Measurements from ENCODE around the gene PIK3R5. TPM values are rescaled to one million over a fixed set of nuclear protein-coding genes. Genes with fewer than 3 reads are reported as not detected.

The PIK3R5 gene
- total and polyA plus RNA-seq, 7 donors = 0.20 to 2.9 (median 1.1) TPM

DNA sequence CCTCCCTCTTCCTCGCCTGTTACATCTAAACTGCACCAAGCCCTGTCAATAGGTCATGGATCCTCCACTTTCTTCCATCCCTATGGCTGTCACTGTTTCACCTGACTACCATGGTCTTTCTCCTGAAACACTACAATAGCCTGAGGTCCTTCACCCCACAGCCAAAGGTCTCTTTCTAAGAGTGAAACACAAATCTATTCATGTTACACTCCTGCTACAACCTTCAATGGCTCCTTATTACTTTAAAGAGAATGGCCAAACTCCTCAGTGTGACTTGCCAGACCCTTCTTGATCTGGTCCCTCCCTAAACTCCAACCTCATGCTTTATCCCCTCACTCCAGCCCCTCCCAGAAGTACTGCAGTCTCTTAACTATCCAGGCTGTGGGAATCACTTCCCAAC lies 97.4 kb downstream of the PIK3R5 start:
- Histone ChIP-seq H3K27me3 (ENCODE audit: insufficient read depth in 3 of 3, low read length in 2 of 3) (no peaks in the 10 kb centered on the region), H3K27ac (no peak overlapping the region), H3K4me3 (no peak overlapping the region), H3K4me1 (no peaks in the 10 kb centered on the region), H3K9me3 (no peaks in the 10 kb centered on the region), H3K36me3 (ENCODE audit: insufficient read depth in 1 of 2, low read depth in 1 of 2) (no peaks in the 10 kb centered on the region)
- WGBS, 3 donors = 94% methylated on average over 1 of the region's 1 CpG
- TF ChIP-seq, protein P1, sequence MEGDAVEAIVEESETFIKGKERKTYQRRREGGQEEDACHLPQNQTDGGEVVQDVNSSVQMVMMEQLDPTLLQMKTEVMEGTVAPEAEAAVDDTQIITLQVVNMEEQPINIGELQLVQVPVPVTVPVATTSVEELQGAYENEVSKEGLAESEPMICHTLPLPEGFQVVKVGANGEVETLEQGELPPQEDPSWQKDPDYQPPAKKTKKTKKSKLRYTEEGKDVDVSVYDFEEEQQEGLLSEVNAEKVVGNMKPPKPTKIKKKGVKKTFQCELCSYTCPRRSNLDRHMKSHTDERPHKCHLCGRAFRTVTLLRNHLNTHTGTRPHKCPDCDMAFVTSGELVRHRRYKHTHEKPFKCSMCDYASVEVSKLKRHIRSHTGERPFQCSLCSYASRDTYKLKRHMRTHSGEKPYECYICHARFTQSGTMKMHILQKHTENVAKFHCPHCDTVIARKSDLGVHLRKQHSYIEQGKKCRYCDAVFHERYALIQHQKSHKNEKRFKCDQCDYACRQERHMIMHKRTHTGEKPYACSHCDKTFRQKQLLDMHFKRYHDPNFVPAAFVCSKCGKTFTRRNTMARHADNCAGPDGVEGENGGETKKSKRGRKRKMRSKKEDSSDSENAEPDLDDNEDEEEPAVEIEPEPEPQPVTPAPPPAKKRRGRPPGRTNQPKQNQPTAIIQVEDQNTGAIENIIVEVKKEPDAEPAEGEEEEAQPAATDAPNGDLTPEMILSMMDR (IDR thresholded peaks at IDR 0.05) = no peak
- ATAC-seq (no peak), DNase-seq (no peak)
- intact Hi-C loops (cut with DNase I) = no loop called here

DNA sequence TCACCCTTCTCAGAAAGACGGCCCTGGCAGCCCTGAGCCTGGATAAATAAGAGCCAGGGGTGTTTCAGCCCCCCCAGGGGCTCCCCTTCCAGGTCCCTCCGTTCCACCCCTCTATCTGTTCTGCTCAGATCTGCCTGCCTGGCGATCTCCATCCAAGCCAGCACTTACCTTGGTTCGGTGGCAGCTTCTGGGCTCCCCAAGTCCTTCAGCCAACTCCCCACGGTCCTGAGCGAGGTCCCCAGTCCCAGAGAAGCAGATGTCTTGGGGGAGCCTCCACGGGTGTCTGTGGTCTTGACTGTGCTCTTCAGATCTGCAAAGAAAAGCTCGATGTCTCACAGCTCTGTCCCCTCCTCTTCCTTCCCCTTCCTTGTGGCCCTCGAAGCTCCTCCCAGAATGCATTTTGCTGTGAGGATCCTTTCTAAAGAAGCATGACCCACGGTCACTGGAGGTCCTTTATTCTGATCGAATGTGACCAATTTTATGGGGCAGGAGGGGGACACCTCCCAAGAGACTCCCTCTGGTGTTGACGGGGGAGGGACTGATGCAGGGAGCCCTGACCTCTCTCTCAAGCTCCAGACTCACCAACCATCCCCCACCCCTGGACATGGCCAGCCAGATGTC lies 98.0 kb downstream of the PIK3R5 start, which contains the start of gene PIK3R6:
TSS of gene PIK3R6 (minus strand) at position 314 of the 621 bp plus-strand sequence. CDS start 17,880 bp downstream, outside the sequence.
- H3K9me3 ChIP-seq = no peaks in the 10 kb centered on the region
- 36 to 44% (median 42%) methylated on average over 12 of the region's 12 CpGs for WGBS, 3 donors
- peak within 1 kb of the TSS; percentile 52 for H3K4me3 ChIP-seq
- H3K4me1 ChIP-seq = no peaks in the 10 kb centered on the region
- TF ChIP-seq, protein P1 (IDR thresholded peaks at IDR 0.05) = no peak
- no peak for DNase-seq
- H3K36me3 ChIP-seq (ENCODE audit: insufficient read depth in 1 of 2, low read depth in 1 of 2) = no peaks in the 10 kb centered on the region
- ATAC-seq = no peak
- intact Hi-C loops (cut with DNase I) = no loop called here
- no peak within 1 kb of the TSS for H3K27ac ChIP-seq
- no peaks in the 10 kb centered on the region for H3K27me3 ChIP-seq (ENCODE audit: insufficient read depth in 3 of 3, low read length in 2 of 3)

DNA sequence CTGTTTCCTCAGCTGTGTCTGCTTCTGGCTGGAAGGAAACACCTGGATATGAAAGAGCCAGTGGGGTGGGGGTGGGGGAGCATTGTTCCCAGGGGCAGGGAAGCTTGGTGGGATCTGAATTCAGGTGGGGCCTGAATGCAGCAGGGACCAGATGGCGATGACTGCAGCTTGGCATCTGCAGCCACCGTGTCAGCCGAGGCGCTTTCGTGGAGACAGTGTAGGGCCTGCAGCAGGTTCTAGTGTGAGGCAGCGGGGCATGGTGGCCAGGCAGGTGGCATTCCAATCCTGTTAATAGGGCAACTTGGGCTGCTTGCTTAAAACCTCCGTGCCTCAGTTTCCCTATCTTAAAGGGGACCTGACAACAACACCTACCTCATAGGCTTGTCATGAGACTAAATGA lies 99.7 kb downstream of the PIK3R5 start:
- H3K9me3 ChIP-seq = no peaks in the 10 kb centered on the region
- DNase-seq (no peak), ATAC-seq (no peak)
- H3K27me3 ChIP-seq (ENCODE audit: insufficient read depth in 3 of 3, low read length in 2 of 3) = no peaks in the 10 kb centered on the region
- H3K4me1 ChIP-seq = no peaks in the 10 kb centered on the region
- intact Hi-C loops (cut with DNase I) = no loop called here
- WGBS, 3 donors = 76 to 83% (median 77%) methylated on average over 7 of the region's 7 CpGs
- TF ChIP-seq, protein P1 (IDR thresholded peaks at IDR 0.05) = no peak
- H3K36me3 ChIP-seq (ENCODE audit: insufficient read depth in 1 of 2, low read depth in 1 of 2) = no peaks in the 10 kb centered on the region
- H3K4me3 ChIP-seq = no peak overlapping the region
- H3K27ac ChIP-seq = no peak overlapping the region

DNA sequence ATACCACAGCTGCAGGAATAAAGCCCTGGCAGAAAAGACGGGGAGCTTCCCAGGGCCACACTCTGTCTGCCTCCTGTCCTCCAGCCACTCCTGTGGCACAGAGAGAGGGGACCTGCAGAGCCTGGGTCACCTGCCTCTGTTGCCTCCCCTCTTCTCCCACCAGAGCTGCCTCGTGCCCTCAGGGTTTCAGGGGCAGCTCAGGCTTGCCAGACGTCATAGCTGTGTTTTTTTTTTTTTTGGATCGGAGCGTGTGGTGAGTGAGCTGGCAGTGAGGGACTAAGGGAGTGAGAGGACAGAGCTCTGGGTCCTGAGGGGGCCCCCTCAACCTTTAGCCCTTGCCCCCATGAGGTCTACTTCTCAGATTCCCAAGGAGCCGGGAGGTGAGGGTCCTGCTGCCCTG lies 100.1 kb downstream of the PIK3R5 start:
- TF ChIP-seq, protein P1 (IDR thresholded peaks at IDR 0.05) = no peak
- no peak for DNase-seq
- H3K4me3 ChIP-seq = no peak overlapping the region
- no peaks in the 10 kb centered on the region for H3K4me1 ChIP-seq
- no peaks in the 10 kb centered on the region for H3K36me3 ChIP-seq (ENCODE audit: insufficient read depth in 1 of 2, low read depth in 1 of 2)
- no peak overlapping the region for H3K27ac ChIP-seq
- WGBS, 3 donors = 22 to 25% (median 24%) methylated on average over 6 of the region's 6 CpGs
- intact Hi-C loops (cut with DNase I) = no loop called here
- no peaks in the 10 kb centered on the region for H3K9me3 ChIP-seq
- ATAC-seq = no peak
- no peaks in the 10 kb centered on the region for H3K27me3 ChIP-seq (ENCODE audit: insufficient read depth in 3 of 3, low read length in 2 of 3)

Data from psoas muscle (tissue), 8 donors.